ENCODE results near the gene KTN1.

DNA sequence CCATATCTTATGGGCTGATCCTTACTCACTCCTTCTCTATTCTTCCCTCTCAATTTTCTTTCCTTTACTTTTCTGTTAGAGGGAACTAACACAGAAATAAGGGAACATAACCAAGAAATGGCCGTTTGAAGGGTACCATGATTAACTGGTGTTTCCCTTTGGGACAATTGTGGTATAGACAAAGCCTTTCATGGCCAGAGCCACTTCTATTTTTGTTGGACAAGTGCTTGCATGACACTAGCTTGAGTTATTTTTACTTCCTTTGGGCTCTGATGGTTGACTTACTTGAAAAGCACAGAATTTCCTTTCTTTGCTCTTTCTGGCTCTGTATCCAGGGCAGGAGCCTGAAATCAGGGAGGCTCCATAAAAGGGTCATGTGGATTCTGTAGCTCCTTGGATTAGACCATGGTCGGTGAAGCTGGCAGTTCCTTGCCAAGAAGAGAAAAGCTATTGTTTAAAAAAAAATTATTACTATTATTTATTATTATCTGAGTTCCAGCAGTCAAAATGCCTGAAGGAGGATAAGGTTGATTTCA lies 130.6 kb downstream of the KTN1 start:
- TF ChIP-seq POLR2A (IDR thresholded peaks at IDR 0.05; ENCODE audit: low read length) (no peak), GATA1 (IDR thresholded peaks at IDR 0.05; ENCODE audit: low read depth, low read length) (no peak)
